Measurements from ENCODE around the gene KIF7.

Gene KIF7

DNA sequence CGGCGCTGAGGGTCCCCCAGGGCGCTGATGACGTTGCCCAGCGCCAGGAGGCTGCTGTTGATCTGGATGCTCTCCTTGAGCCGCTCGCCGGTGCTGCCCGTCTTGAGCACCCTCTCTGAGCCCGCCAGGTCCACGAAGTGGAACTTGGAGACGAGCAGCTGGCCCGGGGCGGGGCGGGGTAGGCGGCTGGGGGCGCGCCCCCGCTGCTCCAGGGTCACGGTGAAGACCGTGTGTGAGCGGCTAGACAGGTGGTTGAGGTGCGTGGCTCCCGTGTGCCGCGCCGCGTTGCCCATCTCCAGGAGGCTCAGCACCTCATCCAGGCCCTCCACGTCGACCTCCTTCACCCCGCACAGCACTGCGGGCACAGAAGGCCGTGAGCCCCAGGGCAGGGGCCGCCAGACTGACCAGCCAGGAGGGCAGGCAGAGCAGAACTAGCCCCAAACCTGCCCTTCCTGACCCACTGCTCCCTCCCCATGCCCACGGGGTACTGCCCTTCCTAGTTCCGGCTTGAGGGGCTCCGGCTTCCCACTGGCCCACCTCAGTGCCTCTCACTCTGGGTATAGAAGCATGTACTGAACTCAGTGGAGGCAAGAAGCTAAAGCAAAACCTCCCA lies 6.1 kb downstream of the KIF7 start:
- no peak for DNase-seq (ENCODE audit: low read depth in 2 of 2)

DNA sequence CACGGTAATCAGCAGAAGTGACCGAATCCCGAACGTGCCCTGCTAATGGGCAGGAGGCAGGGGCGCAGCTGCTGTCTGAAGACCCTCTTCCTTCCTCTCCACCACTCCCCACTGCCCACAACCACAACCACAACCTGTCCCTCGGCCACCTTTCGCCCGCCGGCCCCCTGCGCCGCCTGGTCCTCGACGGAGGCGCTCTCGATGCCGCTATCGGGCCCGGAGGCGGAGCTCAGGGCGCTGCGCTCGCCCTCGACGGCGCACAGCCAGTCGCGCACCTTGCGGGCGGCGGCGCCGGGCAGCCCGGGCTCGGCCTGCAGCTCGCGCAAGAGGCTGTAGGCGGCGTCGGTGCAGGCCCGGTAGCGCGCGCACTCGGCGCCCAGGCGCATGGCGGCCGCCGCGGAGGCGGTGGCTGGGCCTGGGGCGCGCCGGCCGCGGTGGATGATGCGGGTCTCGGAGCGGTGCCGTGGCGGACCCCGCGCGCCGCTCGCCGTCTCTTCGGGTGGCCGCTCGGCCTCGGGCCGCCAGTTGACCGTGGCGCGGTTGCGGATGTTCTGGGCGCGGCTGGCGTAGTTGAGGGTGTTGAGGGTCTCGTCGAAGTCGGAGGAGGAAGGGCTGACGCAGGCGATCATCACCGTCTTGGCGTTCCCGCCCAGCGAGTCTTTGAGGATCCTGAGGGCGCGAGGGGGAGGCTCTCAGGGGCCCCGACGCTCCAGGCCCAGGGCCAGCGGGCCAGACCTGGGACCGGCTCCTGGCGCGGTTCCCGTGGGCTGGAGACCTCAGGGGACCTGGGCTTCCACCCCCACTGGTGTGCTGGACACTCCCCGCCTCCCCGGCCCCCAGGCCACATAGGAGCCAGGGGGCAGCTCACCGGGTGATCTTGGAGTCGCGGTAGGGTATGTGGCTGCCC lies 6.9 kb downstream of the KIF7 start:
- no peak for DNase-seq (ENCODE audit: low read depth in 2 of 2)

DNA sequence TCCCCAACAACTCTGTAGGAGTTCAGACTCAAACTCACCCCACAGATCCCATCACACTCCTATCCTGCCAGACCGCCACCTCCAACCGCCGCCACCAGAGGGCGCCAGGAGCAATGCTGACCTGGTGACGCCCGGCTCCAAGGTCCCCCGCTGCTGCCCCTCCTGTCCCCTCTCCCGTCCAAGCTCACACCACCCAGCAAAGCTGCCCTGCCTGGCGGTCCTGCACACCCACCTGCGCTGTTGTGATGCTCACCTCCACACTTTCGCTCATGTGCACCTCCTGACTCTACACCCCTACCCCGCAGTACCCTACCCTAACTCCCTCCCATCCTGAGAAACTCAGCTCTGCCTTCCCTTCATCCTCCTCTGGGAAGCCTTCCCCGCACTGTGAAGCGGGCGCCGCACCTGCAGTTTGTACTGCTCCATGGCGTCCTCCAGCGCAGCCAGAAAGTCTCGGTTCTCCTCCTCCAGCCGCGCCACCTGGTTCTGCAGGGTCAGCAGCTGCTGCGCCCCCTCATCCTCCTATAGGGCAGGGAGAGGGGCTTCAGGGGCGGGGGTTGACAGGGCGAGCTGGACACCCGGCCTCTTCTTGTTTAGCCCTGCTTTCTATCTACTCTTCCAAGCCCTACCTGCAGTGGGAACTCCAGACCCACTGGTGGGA lies 7.9 kb downstream of the KIF7 start:
- peak; percentile 29 to 59 for DNase-seq (ENCODE audit: low read depth in 2 of 2)

DNA sequence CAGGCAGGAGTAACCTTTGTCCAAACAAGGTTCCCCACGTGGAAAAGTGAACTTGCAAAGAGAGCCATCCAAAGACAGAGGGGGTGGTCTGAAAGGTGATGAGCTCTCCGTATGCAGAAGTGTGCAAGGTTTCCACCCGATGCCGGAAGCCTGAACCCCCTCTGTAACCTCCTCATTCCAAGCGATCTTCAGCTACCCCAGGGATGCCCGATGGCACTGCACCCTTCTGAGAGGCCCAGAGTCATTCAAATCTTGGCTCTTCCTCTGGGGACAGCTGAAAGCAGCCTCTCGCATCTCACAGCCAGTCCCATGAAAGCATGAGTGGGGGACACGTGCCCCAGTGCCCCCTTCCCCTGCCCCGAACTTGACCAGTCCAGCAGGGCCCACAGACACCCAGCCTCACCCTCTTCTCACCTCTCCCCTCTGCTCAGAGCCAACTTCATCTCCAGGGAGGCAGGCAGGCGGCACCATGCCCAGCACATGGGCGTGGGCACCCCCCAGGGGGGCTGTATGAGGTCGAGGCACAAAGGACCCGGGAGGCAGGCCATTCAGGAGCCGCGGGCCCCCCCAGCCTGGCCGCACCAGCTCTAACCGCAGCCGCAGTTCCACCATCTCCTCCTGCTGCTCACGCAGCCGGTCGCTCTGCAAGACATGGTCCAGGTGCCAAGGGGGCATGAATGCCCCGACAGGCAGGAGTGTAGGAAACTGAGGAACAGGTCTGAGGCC lies 8.7 kb downstream of the KIF7 start:
- no peak for DNase-seq (ENCODE audit: low read depth in 2 of 2)

DNA sequence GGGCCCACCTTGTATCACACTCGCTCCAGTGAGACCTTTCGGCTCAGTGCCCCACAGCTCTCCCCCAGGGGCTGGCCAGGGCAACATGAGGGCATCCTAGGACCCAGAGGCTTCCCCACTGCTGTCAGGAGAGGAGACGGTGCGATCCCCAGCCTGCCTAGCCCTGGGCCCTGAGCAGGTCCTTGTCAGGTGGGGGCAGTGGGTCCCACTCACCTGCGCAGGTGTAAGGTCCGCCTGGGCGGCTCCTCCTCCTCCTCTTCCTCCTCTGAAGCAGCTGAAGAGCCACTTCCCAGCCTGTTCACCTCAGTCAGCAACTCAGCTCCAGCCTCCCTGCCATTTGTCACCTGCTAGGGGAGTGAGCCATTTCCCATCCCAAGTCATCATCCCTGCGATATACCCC lies 9.6 kb downstream of the KIF7 start:
- DNase-seq (ENCODE audit: low read depth in 2 of 2): no peak

DNA sequence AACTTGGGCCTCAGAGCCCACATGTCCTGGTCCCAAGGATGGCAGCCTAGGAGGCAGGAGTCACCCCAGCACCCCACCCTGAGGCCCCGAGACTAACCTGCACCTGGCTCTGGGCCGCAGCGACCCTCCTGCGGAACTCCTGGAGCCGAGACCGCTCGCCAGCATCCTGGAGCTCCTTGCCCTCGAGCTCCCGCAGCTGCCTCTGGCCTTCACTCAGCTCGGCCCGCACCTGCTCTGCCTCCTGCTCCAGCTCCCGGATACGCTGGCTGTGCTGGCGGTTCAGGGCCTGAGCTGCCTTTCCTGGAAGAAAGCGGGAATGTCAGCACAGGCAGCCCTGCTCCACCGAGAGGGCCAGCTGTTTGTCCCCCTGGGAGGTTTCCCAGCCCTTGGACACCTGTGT lies 13.2 kb downstream of the KIF7 start:
- no peak for DNase-seq (ENCODE audit: low read depth in 2 of 2)

DNA sequence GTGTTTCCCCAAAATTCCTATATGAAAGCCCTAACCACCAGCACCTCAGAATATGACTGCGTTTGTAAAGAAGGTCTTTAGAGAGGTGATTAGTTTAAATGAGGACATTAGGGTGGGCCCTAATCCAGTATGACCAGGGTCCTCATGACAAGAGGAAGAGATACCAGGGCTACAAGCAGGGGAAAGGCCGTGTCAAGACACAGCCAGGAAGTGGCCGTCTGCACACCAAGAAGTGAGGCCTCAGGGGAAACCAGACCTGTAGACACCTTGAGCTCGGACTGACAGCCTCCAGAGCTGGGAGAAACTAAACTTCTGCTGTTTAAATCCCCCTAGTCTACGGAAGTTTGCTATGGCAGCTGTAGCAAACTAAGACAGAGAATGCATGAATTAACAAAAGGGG lies 14.2 kb downstream of the KIF7 start:
- DNase-seq (ENCODE audit: low read depth in 2 of 2): no peak

DNA sequence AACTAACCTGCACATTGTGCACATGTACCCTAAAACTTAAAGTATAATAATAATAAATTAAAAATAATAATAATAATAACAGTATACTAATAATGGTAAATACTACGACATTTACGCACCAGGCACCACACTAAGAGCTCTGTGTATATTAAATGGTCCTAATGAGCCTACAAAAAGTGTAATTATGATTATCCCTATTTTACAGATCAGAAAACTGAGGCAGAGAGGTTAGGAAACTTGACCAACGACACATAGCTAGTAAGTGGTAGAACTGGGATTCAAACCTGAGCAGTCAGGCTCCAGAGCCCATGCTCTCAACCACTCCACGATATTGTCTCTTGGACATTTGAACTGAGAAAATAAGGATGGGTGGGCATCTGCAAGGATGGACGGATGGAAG lies 15.0 kb downstream of the KIF7 start:
- no peak for DNase-seq (ENCODE audit: low read depth in 2 of 2)

DNA sequence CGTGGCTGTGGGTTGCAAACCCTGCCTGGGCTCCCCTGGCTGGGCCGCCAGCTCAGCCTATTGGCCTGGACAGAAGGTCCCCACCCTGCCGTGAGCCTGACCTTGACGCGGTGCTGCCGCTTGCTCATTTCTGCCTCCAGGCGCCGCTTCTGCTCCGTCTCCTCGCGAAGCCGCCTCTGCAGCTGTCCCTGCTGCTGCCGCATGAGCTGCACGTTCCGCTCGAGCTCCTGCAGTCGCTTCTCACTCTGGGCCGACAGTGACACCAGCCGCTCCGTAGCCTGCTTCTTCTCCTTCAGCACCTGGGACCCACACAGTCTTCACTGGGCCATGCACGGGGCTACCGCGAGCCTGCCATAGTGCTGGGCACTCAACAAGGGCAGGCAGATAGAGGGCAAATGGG lies 21.7 kb downstream of the KIF7 start:
- DNase-seq (ENCODE audit: low read depth in 2 of 2): no peak

DNA sequence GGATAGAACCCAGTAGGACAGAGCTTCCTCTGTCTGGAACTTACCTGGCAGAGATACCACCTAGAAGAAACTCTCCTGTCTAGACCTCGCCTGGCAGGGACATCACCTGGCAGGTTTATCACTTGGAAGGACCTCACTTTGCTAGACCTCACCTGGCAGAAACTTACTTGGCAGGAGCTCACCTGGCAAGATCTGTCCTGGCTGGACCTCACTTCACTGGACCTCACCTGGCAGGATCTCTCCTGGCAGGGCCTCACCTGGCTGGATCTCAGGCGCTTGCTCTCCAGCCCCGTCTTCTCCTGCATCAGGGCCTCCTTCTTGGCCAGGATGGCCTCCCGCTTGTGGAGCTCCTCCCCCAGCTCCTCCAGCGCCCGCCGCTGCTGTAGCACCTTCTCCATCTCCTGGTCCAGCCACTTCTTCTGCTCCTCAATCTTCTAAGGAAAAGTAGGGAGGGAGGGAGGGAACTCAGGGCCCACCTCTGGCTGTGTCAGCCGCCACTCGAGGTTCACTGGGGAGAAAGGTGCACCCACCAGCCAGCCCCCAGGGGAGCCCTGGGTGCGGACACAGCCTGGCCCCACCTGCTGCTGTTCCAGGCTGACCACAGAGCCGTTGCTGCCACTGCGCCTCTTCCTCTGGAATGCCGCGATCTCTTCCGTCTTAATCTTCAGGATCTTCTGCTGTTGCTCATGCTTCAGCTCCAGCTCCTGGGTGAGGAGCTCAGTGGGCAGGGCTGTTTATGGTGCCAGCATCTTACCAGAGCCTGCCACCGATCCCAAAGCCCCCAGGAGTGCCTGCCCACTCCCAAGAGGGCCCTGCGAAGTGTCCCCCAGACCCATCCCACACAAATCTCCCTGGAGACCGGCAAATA lies 22.5 kb downstream of the KIF7 start:
- DNase-seq (ENCODE audit: low read depth in 2 of 2): no peak

DNA sequence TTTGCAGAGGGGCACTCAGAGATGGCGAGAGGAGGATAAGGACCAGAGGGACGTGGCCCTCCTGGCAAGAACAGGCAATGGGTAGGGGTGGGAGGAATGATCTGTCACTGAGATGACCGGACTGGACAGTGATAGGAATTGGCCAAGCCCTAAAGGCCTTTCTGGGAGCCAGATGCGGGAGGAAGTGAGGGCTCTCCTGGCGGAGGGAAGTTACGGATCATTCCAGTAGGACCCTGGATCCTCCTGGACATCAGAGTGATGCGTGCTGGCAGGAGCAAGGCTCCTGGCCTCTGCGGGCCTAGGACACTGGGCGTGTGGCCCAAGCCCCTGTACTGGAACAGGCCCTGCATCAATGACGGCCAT lies 23.4 kb downstream of the KIF7 start:
- no peak for DNase-seq (ENCODE audit: low read depth in 2 of 2)

DNA sequence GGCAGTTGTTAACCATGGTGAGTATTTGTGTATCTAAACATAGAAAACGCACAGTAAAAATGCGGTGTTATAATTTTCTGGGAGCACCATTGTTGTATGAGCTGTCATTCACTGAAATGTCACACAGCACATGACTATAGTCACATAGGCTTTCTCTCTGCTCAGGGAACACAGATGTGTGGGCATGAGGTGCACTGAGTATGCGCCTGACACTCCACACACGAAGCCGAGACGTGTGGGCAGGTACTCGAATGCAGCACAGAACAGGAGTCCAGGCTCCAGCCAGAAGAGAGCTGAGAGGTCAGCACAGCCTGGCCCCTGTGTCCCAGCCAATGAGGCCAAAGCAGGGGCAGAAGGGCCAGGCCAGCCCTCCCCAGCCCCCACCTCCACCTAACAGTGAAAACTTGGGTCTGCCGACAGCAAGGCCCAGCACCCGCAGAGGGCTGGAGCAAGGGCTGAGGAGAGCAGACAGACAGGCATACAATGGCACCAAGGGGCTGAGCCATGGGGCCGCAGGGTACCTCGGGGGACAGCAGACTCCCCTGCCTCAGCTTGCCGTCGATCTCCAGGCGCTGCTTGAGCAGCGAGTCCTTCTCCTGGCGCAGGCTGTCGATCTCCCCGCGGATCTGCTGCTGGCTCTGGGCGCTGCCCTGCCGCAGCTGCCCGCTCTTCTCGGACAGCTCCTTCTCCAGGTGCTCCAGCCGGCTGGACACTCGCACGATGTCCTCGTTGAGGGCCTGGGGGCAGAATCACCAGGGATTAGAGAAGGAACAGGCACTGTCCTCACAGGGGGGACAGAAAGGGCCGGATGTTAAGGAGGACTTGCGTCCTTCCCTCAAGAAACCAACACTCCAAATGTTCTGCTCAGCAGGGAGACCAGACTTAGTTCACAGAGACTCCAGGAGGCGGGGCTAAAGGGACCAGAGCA lies 24.0 kb downstream of the KIF7 start:
- DNase-seq (ENCODE audit: low read depth in 2 of 2): no peak

DNA sequence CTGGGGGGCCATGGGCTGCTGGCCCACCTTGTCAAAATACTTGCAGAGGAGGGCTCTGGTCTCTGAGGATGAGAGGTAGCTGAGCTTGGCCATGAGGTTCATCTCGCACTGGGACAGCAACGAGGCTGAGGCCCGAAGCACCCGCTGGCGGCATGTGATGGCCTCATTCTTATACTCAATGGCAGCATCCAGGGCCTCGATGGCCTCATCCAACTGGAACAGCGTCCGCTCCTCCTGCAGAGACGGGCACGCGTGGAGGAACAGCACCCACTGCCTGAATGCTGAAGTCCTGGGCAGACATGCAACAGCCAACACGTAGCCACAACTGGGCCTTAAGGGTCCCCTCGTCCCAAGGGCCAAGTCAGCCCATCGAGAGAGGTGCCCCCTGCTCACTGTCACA lies 25.0 kb downstream of the KIF7 start:
- no peak for DNase-seq (ENCODE audit: low read depth in 2 of 2)

DNA sequence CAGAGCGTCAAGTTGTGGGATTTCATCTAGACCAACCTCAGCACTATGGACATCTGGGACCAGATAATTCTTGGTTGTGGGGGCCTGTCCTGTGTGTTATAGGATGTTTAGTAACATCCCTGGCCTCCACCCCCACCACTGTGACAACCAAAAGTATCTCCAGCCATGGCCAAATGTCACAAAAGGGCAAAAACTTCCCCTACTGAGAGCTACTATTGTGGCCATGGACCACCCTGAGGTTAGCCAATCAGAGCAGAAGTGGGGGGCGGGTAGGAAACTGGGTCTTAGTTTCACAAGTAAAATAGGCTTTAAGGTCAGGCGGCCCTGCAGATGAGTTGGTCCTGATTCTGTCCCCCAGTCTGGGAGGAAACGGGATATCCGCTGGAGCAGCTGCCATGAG lies 25.4 kb downstream of the KIF7 start:
- no peak for DNase-seq (ENCODE audit: low read depth in 2 of 2)

DNA sequence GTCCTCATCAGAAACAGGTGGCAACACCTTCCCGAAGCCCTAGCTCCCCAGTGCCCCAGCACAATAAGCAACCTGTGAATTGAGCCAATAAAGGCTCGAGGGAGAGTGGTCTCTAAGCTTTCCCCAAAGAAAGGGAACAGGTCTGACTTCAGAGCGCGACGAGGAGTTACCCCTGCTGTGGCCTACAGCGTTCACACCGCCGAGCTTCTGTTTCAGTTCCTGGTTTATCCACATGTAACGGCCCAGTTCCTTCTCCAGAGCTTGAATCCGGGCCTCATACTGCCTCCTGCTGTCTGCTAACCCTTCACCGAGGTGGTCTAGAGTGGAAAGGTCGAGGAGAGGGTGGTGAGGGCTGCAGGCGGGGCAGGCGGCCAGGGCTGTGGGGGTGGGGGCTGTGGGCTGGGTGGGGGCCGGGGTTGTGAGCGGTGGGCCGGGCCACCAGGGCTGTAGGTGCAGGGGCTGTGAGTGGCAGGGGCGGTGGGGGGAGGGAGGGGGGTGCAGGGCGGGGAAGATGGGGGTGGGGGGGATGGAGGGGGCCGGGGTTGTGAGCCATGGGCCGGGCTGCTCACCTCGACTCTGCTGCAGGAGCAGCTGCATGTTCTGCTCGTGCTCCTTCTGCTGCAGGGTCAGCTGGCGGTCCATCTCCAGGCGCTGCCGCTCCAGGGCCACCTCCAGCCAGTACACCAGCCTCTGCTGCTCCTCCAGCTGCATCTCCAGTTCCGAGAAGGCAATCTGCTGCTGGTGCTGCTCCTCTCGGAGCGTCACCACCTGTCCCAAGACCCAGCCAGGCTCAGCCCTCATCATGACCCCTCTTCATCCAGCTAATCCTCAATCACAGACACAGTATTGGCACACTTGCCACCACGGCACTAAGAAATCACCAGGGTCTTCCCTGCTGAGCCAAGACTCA lies 26.2 kb downstream of the KIF7 start:
- DNase-seq (ENCODE audit: low read depth in 2 of 2): no peak

DNA sequence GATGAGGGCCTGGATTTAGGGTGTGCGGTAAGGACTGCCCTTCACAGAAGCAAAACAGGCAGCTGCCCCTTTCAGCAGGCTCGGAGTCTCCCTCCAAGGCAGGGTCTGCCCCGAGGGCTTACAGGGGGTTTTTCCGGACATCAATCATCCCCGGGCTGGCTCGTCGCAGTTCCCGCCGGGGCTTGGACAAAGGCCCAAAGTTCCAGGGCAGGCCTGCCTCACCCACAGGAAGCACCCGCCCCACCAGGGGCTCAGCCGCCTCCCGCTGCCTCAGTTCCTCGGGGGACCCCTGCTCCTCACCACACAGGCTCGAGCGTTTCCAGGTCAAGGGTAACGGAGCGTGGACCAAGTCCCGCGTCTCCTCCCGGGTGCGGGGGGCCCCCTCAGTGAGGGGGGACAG lies 27.0 kb downstream of the KIF7 start:
- no peak for DNase-seq (ENCODE audit: low read depth in 2 of 2)

DNA sequence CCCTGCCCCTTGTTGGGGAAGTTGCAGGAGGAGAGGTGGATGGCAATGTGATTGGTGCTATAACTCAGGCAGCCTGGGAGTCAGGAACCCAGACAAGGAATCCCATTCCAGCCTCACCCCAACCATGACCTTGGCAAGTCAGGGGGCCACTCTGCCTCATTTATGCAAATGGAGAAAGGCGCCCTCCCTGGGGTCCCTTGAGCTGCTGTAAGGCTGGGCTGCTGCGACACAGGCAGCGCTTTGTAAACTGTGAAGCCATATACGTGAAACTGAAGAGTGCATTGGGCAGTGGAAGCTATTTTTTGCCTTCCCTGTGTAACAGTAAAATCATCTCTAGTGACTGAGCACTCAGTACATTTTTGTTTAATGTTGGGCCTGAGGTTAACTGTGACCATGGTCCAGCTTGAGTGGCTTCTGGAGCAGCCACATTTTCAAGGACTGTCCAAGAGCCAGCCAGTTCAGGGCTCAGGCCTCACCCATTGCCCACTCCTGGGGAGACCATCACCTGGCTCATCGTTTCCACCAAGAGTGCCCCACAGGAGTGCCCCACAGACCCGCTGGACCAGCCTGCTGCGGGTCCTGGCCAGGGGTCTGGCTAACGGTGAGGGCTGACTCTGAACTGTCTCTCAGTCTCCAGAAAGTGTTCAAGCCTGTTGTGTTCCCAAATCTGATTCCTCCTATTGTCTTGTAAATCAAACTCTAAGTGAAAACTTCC lies 27.9 kb downstream of the KIF7 start:
- DNase-seq (ENCODE audit: low read depth in 2 of 2): no peak

DNA sequence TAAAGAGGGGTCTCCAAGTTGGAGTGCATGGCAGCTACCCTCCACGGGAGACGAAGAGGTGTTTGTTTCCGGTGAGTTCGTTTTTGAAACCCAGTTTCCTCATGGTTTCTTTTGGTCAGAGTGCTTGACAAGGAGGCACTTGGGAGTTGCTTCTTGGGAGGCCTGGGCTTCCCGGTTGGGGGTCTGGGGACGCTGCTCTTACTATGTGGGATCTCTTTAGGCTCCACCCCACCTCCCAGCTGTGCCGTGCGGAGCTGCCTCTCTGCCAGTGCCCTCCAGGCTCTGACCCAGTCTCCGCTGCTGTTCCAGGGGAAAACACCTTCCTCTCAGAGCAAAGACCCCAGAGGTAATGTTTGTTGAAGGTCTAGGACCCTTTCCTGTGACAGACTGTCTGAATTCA lies 29.6 kb downstream of the KIF7 start:
- no peak for DNase-seq (ENCODE audit: low read depth in 2 of 2)

DNA sequence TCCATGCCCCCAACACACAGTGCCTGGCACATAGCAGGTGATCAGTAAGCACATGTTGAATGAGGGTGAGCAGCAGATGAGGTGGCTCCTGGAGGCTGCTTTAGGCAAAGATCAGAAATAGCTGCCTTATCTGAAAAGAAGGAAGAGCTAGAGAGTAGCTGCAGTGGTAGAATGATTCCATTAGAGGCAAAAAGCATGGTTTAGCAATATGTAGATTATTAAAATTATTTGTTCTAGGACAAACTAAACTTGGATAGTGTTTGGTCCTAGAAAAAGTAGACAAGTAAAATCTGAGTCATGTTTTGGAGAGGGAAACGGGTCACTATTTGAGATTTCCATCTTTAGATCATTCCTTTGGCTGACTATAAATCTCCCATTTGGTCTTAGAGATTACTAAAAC lies 32.1 kb downstream of the KIF7 start:
- DNase-seq (ENCODE audit: low read depth in 2 of 2): no peak

Measured in stimulated activated CD4-positive, alpha-beta T cell treated with anti-CD3 and anti-CD28 coated beads, Interleukin-1b, Interleukin-23, amount 100 ng/mL, for 4 hours (primary cell).